ENCODE measurements around the gene GPR171. TPM values are rescaled to one million over a fixed set of nuclear protein-coding genes. Genes with fewer than 3 reads are reported as not detected.

Gene GPR171
- total and polyA plus RNA-seq, 2 donors (not counting 3 experiments of a cell fraction or from before 2014, with no cell fraction given) = not detected

GRCh38 chr3:151213881-151214280, 10.9 kb upstream of the GPR171 start:
- DNase-seq (ENCODE audit: low read depth, low spot score) (no peak), FAIRE-seq (no peak)
- Histone ChIP-seq H3K9me1 (replicated peaks; ENCODE audit: control insufficient read depth, extremely low read depth, insufficient read depth, low read length) (no peaks in the 10 kb centered on the region), H3K4me2 (ENCODE audit: insufficient read depth, low read length) (no peak overlapping the region), H2AFZ (ENCODE audit: low read depth, low read length) (no peak overlapping the region), H3K27me3 (ENCODE audit: control insufficient read depth in 2 of 2, insufficient read depth in 2 of 2, low read length in 2 of 2) (peaks cover 0 to 7% of the 10 kb centered on the region in 2 experiments), H3K27ac (ENCODE audit: insufficient read depth, low read depth, low read length) (no peak overlapping the region), H3K4me3 (replicated peaks in 1 of 3; ENCODE audit: insufficient read depth in 1 of 3, low read depth in 1 of 3, low read length in 3 of 3) (no peak overlapping the region), H3K36me3 (ENCODE audit: control insufficient read depth in 2 of 2, extremely low read depth in 1 of 2, insufficient read depth in 2 of 2, low read length in 2 of 2) (no peaks in the 10 kb centered on the region), H3K9me3 (replicated peaks; ENCODE audit: control insufficient read depth, insufficient read depth, low read length) (no peaks in the 10 kb centered on the region), H3K4me1 (ENCODE audit: control insufficient read depth, extremely low read depth, insufficient read depth, low read length) (no peaks in the 10 kb centered on the region), H4K20me1 (replicated peaks; ENCODE audit: control insufficient read depth, extremely low read depth, insufficient read depth, low read length) (no peaks in the 10 kb centered on the region), H3K79me2 (ENCODE audit: control insufficient read depth, insufficient read depth, low read length) (no peaks in the 10 kb centered on the region), H3K9ac (replicated peaks; ENCODE audit: extremely low read depth, insufficient read depth, low read length) (no peak overlapping the region)
- TF ChIP-seq FOS (IDR thresholded peaks at IDR 0.05; ENCODE audit: borderline replicate concordance, insufficient read depth, low read length) (no peak), POLR2AphosphoS5 (IDR thresholded peaks at IDR 0.05; ENCODE audit: insufficient read depth, low read depth, low read length) (no peak), MYC (IDR thresholded peaks at IDR 0.05; ENCODE audit: low read depth, low read length) (no peak), POLR2A (IDR thresholded peaks at IDR 0.05; ENCODE audit: low read depth, low read length) (no peak), JUN (IDR thresholded peaks at IDR 0.05; ENCODE audit: borderline replicate concordance, insufficient read depth, insufficient read length, low read depth) (no peak), GATA2 (IDR thresholded peaks at IDR 0.05; ENCODE audit: insufficient read depth, insufficient read length, low read depth, low read length) (no peak), EZH2 (IDR thresholded peaks at IDR 0.05; ENCODE audit: borderline replicate concordance, low read depth, low read length, severe bottlenecking) (no peak)
- TF ChIP-seq, protein P1, sequence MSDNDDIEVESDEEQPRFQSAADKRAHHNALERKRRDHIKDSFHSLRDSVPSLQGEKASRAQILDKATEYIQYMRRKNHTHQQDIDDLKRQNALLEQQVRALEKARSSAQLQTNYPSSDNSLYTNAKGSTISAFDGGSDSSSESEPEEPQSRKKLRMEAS (IDR thresholded peaks at IDR 0.05; ENCODE audit: insufficient read depth, insufficient read length) = no peak
- TF ChIP-seq, protein P2, sequence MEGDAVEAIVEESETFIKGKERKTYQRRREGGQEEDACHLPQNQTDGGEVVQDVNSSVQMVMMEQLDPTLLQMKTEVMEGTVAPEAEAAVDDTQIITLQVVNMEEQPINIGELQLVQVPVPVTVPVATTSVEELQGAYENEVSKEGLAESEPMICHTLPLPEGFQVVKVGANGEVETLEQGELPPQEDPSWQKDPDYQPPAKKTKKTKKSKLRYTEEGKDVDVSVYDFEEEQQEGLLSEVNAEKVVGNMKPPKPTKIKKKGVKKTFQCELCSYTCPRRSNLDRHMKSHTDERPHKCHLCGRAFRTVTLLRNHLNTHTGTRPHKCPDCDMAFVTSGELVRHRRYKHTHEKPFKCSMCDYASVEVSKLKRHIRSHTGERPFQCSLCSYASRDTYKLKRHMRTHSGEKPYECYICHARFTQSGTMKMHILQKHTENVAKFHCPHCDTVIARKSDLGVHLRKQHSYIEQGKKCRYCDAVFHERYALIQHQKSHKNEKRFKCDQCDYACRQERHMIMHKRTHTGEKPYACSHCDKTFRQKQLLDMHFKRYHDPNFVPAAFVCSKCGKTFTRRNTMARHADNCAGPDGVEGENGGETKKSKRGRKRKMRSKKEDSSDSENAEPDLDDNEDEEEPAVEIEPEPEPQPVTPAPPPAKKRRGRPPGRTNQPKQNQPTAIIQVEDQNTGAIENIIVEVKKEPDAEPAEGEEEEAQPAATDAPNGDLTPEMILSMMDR (IDR thresholded peaks at IDR 0.05; ENCODE audit: extremely low read depth in 1 of 2, insufficient read depth in 1 of 2, low read depth in 1 of 2, low read length in 2 of 2) = no peak
- CTCF ChIA-PET = interaction anchor here (1.7 kb wide), 1 partner anchor 46 kb away, joined by 5 read pairs; no protein-coding TSS in a partner anchor
- no TSS peak for BruUV-seq (replicated peaks)
- POLR2A ChIA-PET = no interaction called here
- intact Hi-C loops (cut with micrococcal nuclease) = no loop called here
- dilution Hi-C loops (cut with MboI; ENCODE audit: extremely low pct_ligation_motif_present, low sequenced_read_pairs) = no loop called here
